PC-3 (cell line): ENCODE data around the gene ZNF467. TPM values are rescaled to one million over a fixed set of nuclear protein-coding genes. Genes with fewer than 3 reads are reported as not detected.
A peak's percentile ranks its signal among the peaks of the same experiment; 100 is the strongest.

Source experiments
- ATAC-seq: fragments of 200-7000 bp; cut with Tn5 transposase; 2 replicates; pipeline ENCODE4 v1.9.1; 2020; ENCODE audit warnings: mild to moderate bottlenecking, moderate library complexity
- BruUV-seq: library from RNA; stranded (reverse); fragments of 400-500 nt; replicated peaks from 2 replicates; lab custom pipeline; 2021; lab: Mats Ljungman, UMichigan
- CTCF ChIA-PET: fragments of 300-600 bp; sonication (Branson Sonifier 250); formaldehyde crosslinking; loops from one replicate; lab custom pipeline; 2022; ENCODE audit warnings: antibody characterized with exemption; lab: Charles Lee
- POLR2A ChIA-PET: fragments of 300-600 bp; sonication (Branson Sonifier 250); formaldehyde crosslinking; loops from one replicate; lab custom pipeline; 2022; ENCODE audit warnings: antibody characterized with exemption; ENCODE audit not compliant: unreplicated experiment; lab: Charles Lee
- DNase-seq: peaks from one replicate; pipeline ENCODE4 v3.0.0-alpha.2; 2015
- H2AFZ ChIP-seq: fragments of 300-600 bp; sonication (generic); 2 replicates; pipeline ENCODE4 v1.6.0; 2016; ENCODE audit warnings: antibody characterized with exemption, low read length
- H3F3A ChIP-seq: fragments of 300-600 bp; sonication (generic); one replicate; pipeline ENCODE4 v1.6.0; 2017; ENCODE audit warnings: antibody characterized with exemption, low read length, control low read depth, mild to moderate bottlenecking; ENCODE audit not compliant: unreplicated experiment
- H3K27ac ChIP-seq: fragments of 300-600 bp; sonication (generic); 2 replicates; pipeline ENCODE4 v1.5.1; 2016; ENCODE audit warnings: mild to moderate bottlenecking, low read length
- H3K27me3 ChIP-seq: fragments of 300-600 bp; sonication (generic); 2 replicates; pipeline ENCODE4 v1.6.1; 2016; ENCODE audit warnings: low read length, mixed read lengths
- H3K36me3 ChIP-seq: fragments of 300-600 bp; sonication (generic); 2 replicates; pipeline ENCODE4 v1.6.1; 2016; ENCODE audit warnings: low read depth, mixed run types, low read length, mixed read lengths
- H3K4me1 ChIP-seq: fragments of 300-600 bp; sonication (generic); 2 replicates; pipeline ENCODE4 v1.5.1; 2016; ENCODE audit warnings: low read length; ENCODE audit not compliant: insufficient read depth
- H3K4me2 ChIP-seq: fragments of 300-600 bp; sonication (generic); 2 replicates; pipeline ENCODE4 v1.6.0; 2016; ENCODE audit warnings: low read length
- H3K4me3 ChIP-seq: fragments of 300-600 bp; sonication (generic); 2 replicates; pipeline ENCODE4 v1.5.1; 2016; ENCODE audit warnings: mild to moderate bottlenecking, low read length, mixed read lengths
- H3K79me2 ChIP-seq: fragments of 300-600 bp; sonication (generic); 2 replicates; pipeline ENCODE4 v1.6.1; 2017; ENCODE audit warnings: low read length, mixed read lengths
- H3K9ac ChIP-seq: fragments of 300-600 bp; sonication (generic); 2 replicates; pipeline ENCODE4 v1.6.0; 2016; ENCODE audit warnings: mild to moderate bottlenecking, low read length
- H3K9me2 ChIP-seq: fragments of 300-600 bp; sonication (generic); replicated peaks from 2 replicates; pipeline ENCODE4 v1.6.1; 2016; ENCODE audit warnings: mixed run types, low read length, mixed read lengths
- H3K9me3 ChIP-seq: fragments of 300-600 bp; sonication (generic); 2 replicates; pipeline ENCODE4 v1.6.1; 2016; ENCODE audit warnings: low read length, mixed read lengths
- H4K20me1 ChIP-seq: fragments of 300-600 bp; sonication (generic); 2 replicates; pipeline ENCODE4 v1.6.1; 2016; ENCODE audit warnings: low read length, mixed read lengths
- CTCF ChIP-seq: fragments of 300-600 bp; sonication (generic); conservative IDR thresholded peaks from 2 replicates; pipeline ENCODE4 v1.5.1; 2017; ENCODE audit warnings: antibody characterized with exemption, low read depth, mild to moderate bottlenecking, low read length
- EZH2 ChIP-seq: fragments of 300-600 bp; sonication (generic); IDR thresholded peaks from one replicate; pipeline ENCODE4 v1.6.1; 2017; ENCODE audit warnings: antibody characterized with exemption, mild to moderate bottlenecking, low read length; ENCODE audit not compliant: unreplicated experiment
- EZH2phosphoT487 ChIP-seq: fragments of 300-600 bp; sonication (generic); IDR thresholded peaks from 2 replicates; pipeline ENCODE4 v1.6.1; 2018; ENCODE audit warnings: mild to moderate bottlenecking, antibody characterized with exemption, low read length, borderline replicate concordance
- intact Hi-C: fragments of 100-400 bp; cut with micrococcal nuclease; formaldehyde crosslinking; loops from 2 replicates; pipeline ENCODE4 v1.9.0; 2023
- total RNA-seq: library from RNA; depleted of rRNA; stranded (reverse); fragments of >200 nt; gene quantifications from 2 replicates; pipeline ENCODE4 v1.2.3, GENCODE V29; 2014

ZNF467 gene
- total RNA-seq, 1 experiment from 2014 or later, result 6.3 TPM

- H2AFZ ChIP-seq, result peak overlapping the region; percentile 55; the same call in 1 of the 2 replicates
- CTCF ChIA-PET, result interaction anchor here (0.6 to 0.7 kb wide), 2 partner anchors 167 to 539 kb away, joined by 3 to 7 read pairs; no protein-coding TSS in a partner anchor
- H3K4me2 ChIP-seq, result peak overlapping the region; percentile 95
- H3K9ac ChIP-seq, result no peak overlapping the region
- H3K4me1 ChIP-seq, result peaks cover 8% of the 10 kb centered on the region
- no peaks in the 10 kb centered on the region for H3K9me3 ChIP-seq
- no peaks in the 10 kb centered on the region for H3K79me2 ChIP-seq
- ATAC-seq (no peak), DNase-seq (no peak)
- no TSS peak for BruUV-seq
- no peak overlapping the region for H3K27ac ChIP-seq
- no peaks in the 10 kb centered on the region for H3F3A ChIP-seq
- H3K9me2 ChIP-seq, result no peaks in the 10 kb centered on the region
- peak overlapping the region; percentile 71 for H3K4me3 ChIP-seq
- no peaks in the 10 kb centered on the region for H3K36me3 ChIP-seq
- no peak for TF ChIP-seq CTCF
- no peak for TF ChIP-seq EZH2phosphoT487
- TF ChIP-seq EZH2, result no peak
- no peaks in the 10 kb centered on the region for H4K20me1 ChIP-seq
- intact Hi-C loops, result loop anchor here (2.0 to 5.0 kb wide), 2 partner anchors 65 to 100 kb away; partner anchors contain the start of genes ATP6V0E2 and ZNF862
- POLR2A ChIA-PET, result no interaction called here
- H3K27me3 ChIP-seq, result no peaks in the 10 kb centered on the region
Observed at GRCh38 chr7:149772241-149772955, 990 bp downstream of the ZNF467 start.

GRCh38 chr7:149771720-149772240, 1.6 kb downstream of the ZNF467 start:
- no peaks in the 10 kb centered on the region for H3F3A ChIP-seq
- H4K20me1 ChIP-seq, result no peaks in the 10 kb centered on the region
- ATAC-seq (peak; percentile 77), DNase-seq (peak; percentile 92)
- H3K79me2 ChIP-seq, result no peaks in the 10 kb centered on the region
- ChIA-PET CTCF (interaction anchor here (0.6 to 0.7 kb wide), 2 partner anchors 166 to 538 kb away, joined by 3 to 7 read pairs; no protein-coding TSS in a partner anchor), POLR2A (interaction anchor here (0.5 kb wide), 1 partner anchor 314 kb away, joined by 3 read pairs; no protein-coding TSS in a partner anchor)
- H3K9me2 ChIP-seq, result no peaks in the 10 kb centered on the region
- intact Hi-C loops, result loop anchor here (2.0 to 5.0 kb wide), 2 partner anchors 66 to 101 kb away; partner anchors contain the start of genes ATP6V0E2 and ZNF862
- TF ChIP-seq CTCF (no peak), EZH2phosphoT487 (no peak), EZH2 (no peak)
- H3K4me3 ChIP-seq, result peak overlapping the region; percentile 61
- H3K4me2 ChIP-seq, result peak overlapping the region; percentile 77
- no peaks in the 10 kb centered on the region for H3K36me3 ChIP-seq
- no peak overlapping the region for H3K27ac ChIP-seq
- H3K9ac ChIP-seq, result no peak overlapping the region
- peaks cover 7% of the 10 kb centered on the region for H3K4me1 ChIP-seq
- H3K9me3 ChIP-seq, result no peaks in the 10 kb centered on the region
- no peaks in the 10 kb centered on the region for H3K27me3 ChIP-seq
- no TSS peak for BruUV-seq
- H2AFZ ChIP-seq, result peak overlapping the region; percentile 72; the same call in 1 of the 2 replicates
